Measurements from ENCODE around the gene C6orf163. TPM values are rescaled to one million over a fixed set of nuclear protein-coding genes. Genes with fewer than 3 reads are reported as not detected.

Gene C6orf163
- total RNA-seq, 1 experiment from 2014 or later = 2.1 TPM

DNA sequence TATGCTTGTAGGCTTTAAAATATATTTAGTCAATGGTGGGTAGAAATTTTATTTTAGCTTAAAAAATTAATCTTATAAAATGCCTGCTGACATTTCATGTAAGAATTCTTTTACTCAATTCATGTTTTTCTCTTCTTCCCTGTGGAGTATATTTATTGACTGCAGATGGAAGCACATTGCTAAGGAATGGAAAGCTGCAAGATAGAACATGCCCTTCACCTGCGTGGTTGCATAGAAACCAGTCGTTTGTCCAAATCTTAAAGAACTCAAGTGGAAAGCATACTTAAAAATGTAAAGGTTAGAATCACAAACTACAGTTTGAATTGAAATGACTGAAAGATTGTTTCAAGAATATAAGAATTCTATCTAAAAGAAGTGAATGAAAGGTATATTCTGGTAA is 30.7 kb downstream of the C6orf163 start:
- H3K4me1 ChIP-seq (ENCODE audit: insufficient read depth, low read length, poor library complexity, severe bottlenecking) = no peaks in the 10 kb centered on the region
- TF ChIP-seq, protein P1, sequence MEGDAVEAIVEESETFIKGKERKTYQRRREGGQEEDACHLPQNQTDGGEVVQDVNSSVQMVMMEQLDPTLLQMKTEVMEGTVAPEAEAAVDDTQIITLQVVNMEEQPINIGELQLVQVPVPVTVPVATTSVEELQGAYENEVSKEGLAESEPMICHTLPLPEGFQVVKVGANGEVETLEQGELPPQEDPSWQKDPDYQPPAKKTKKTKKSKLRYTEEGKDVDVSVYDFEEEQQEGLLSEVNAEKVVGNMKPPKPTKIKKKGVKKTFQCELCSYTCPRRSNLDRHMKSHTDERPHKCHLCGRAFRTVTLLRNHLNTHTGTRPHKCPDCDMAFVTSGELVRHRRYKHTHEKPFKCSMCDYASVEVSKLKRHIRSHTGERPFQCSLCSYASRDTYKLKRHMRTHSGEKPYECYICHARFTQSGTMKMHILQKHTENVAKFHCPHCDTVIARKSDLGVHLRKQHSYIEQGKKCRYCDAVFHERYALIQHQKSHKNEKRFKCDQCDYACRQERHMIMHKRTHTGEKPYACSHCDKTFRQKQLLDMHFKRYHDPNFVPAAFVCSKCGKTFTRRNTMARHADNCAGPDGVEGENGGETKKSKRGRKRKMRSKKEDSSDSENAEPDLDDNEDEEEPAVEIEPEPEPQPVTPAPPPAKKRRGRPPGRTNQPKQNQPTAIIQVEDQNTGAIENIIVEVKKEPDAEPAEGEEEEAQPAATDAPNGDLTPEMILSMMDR (conservative IDR thresholded peaks at IDR 0.05; ENCODE audit: low read depth, low read length) = no peak
- no peak for TF ChIP-seq EZH2 (IDR thresholded peaks at IDR 0.05; ENCODE audit: borderline replicate concordance, low read depth, low read length, poor library complexity, severe bottlenecking)
- ChIA-PET POLR2A (ENCODE audit: low non-redundant PET) (no interaction called here), CTCF (no interaction called here)
- intact Hi-C loops (cut with micrococcal nuclease; ENCODE audit: unreplicated experiment) = no loop called here
- no peak overlapping the region for H3K4me3 ChIP-seq (ENCODE audit: low read depth, low read length, poor library complexity, severe bottlenecking)
- no peak overlapping the region for H3K27ac ChIP-seq (ENCODE audit: low read depth, low read length, poor library complexity, severe bottlenecking)
- DNase-seq (ENCODE audit: low spot score) = no peak
- BruUV-seq (replicated peaks) = no TSS peak
- no peaks in the 10 kb centered on the region for H3K36me3 ChIP-seq (ENCODE audit: insufficient read depth, low read length, poor library complexity, severe bottlenecking)
- no peaks in the 10 kb centered on the region for H3K9me3 ChIP-seq (ENCODE audit: low read depth, low read length, poor library complexity, severe bottlenecking)
- H3K27me3 ChIP-seq (replicated peaks; ENCODE audit: insufficient read depth, low read depth, low read length, poor library complexity) = no peaks in the 10 kb centered on the region

DNA sequence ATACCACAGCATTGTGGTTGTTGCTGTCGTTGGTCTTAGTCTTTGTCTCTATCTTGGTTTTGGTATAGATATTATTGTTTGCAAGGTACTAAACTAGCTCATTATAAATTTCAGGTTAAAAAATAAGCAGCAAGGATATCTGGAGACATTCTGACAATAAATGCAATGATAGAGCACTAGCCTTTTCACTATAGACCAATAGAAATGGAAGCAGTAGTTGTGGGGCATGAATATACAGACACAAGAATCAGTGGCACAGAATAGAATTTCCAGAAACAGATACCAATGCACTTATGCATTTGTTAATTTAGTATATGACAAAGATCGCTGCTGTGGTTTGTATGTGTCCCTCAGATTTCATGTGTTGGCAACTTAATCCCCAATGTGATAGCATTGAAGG is 32.0 kb downstream of the C6orf163 start:
- no peaks in the 10 kb centered on the region for H3K36me3 ChIP-seq (ENCODE audit: insufficient read depth, low read length, poor library complexity, severe bottlenecking)
- DNase-seq (ENCODE audit: low spot score) = no peak
- no peak overlapping the region for H3K27ac ChIP-seq (ENCODE audit: low read depth, low read length, poor library complexity, severe bottlenecking)
- intact Hi-C loops (cut with micrococcal nuclease; ENCODE audit: unreplicated experiment) = no loop called here
- H3K27me3 ChIP-seq (replicated peaks; ENCODE audit: insufficient read depth, low read depth, low read length, poor library complexity) = no peaks in the 10 kb centered on the region
- ChIA-PET POLR2A (ENCODE audit: low non-redundant PET) (no interaction called here), CTCF (no interaction called here)
- TF ChIP-seq EZH2 (IDR thresholded peaks at IDR 0.05; ENCODE audit: borderline replicate concordance, low read depth, low read length, poor library complexity, severe bottlenecking) = no peak
- TF ChIP-seq, protein P1 (conservative IDR thresholded peaks at IDR 0.05; ENCODE audit: low read depth, low read length) = no peak
- no TSS peak for BruUV-seq (replicated peaks)
- no peaks in the 10 kb centered on the region for H3K9me3 ChIP-seq (ENCODE audit: low read depth, low read length, poor library complexity, severe bottlenecking)
- H3K4me1 ChIP-seq (ENCODE audit: insufficient read depth, low read length, poor library complexity, severe bottlenecking) = no peaks in the 10 kb centered on the region
- no peak overlapping the region for H3K4me3 ChIP-seq (ENCODE audit: low read depth, low read length, poor library complexity, severe bottlenecking)

DNA sequence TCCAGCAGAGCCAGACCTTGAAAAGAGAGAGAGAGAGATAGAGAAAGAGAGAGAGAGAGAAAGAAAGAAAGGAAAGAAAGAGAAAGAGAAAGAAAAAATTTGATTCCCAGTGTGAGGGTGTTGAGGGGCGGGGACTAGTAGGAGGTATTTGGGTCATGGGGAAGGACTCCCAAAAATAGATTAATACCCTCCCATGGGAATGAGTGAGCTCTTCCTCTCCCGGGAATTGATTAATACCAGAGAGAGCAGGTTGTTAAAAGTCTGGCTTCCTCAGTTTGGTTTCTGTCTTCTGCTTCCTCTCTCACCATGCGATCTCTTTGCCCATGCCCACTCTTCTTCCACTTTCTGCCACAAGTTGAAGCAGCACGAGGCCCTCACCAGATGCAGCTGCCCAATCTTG is 34.3 kb downstream of the C6orf163 start:
- H3K4me3 ChIP-seq (ENCODE audit: low read depth, low read length, poor library complexity, severe bottlenecking) = no peak overlapping the region
- no peaks in the 10 kb centered on the region for H3K36me3 ChIP-seq (ENCODE audit: insufficient read depth, low read length, poor library complexity, severe bottlenecking)
- no TSS peak for BruUV-seq (replicated peaks)
- POLR2A ChIA-PET (ENCODE audit: low non-redundant PET) = no interaction called here
- no peaks in the 10 kb centered on the region for H3K4me1 ChIP-seq (ENCODE audit: insufficient read depth, low read length, poor library complexity, severe bottlenecking)
- CTCF ChIA-PET = no interaction called here
- no peaks in the 10 kb centered on the region for H3K9me3 ChIP-seq (ENCODE audit: low read depth, low read length, poor library complexity, severe bottlenecking)
- intact Hi-C loops (cut with micrococcal nuclease; ENCODE audit: unreplicated experiment) = no loop called here
- H3K27me3 ChIP-seq (replicated peaks; ENCODE audit: insufficient read depth, low read depth, low read length, poor library complexity) = no peaks in the 10 kb centered on the region
- DNase-seq (ENCODE audit: low spot score) = peak; percentile 31
- H3K27ac ChIP-seq (ENCODE audit: low read depth, low read length, poor library complexity, severe bottlenecking) = no peak overlapping the region
- TF ChIP-seq, protein P1 (conservative IDR thresholded peaks at IDR 0.05; ENCODE audit: low read depth, low read length) = no peak
- no peak for TF ChIP-seq EZH2 (IDR thresholded peaks at IDR 0.05; ENCODE audit: borderline replicate concordance, low read depth, low read length, poor library complexity, severe bottlenecking)
